ENCODE measurements around the gene FNDC8.
"Not testable (repeated sequence)": the region's sequence is repeated elsewhere in the genome, so short reads cannot be mapped to it uniquely, and the experiment has no call there.

Gene FNDC8

DNA sequence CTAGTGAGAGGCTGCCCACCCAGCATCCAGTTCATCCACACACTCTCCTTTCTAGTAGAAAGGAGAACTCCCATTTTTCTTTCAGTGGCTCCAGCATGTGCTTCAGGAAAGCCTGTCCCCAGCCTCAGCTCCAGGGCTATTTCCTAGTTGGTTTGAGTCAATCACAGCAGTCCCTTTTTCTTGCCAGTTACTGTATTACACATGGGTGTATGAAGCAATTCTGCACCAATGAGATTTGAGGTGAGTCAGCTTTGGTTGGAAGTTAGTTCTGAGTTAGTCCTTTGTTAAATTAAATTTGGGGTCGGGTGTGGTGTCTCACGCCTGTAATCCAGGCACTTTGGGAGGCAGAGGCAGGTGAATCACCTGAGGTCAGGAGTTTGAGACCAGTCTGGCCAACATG, 26.5 kb upstream of the FNDC8 start:
- DNase-seq = no peak
- H3K9me3 ChIP-seq (ENCODE audit: control insufficient read depth, low read length) = no peaks in the 10 kb centered on the region
- H3K27ac ChIP-seq (ENCODE audit: insufficient read depth, low read length, poor library complexity, severe bottlenecking) = no peak overlapping the region
- no peak overlapping the region for H3K4me3 ChIP-seq (ENCODE audit: insufficient read depth, low read depth, low read length, poor library complexity, severe bottlenecking)
- H3K27me3 ChIP-seq (replicated peaks; ENCODE audit: control insufficient read depth, insufficient read depth, low read length, poor library complexity, severe bottlenecking) = no peaks in the 10 kb centered on the region
- H3K4me1 ChIP-seq (ENCODE audit: control insufficient read depth, insufficient read depth, low read length, poor library complexity, severe bottlenecking) = peaks cover 5% of the 10 kb centered on the region
- H3K36me3 ChIP-seq (ENCODE audit: control insufficient read depth, insufficient read depth, low read length) = peaks cover 9% of the 10 kb centered on the region

DNA sequence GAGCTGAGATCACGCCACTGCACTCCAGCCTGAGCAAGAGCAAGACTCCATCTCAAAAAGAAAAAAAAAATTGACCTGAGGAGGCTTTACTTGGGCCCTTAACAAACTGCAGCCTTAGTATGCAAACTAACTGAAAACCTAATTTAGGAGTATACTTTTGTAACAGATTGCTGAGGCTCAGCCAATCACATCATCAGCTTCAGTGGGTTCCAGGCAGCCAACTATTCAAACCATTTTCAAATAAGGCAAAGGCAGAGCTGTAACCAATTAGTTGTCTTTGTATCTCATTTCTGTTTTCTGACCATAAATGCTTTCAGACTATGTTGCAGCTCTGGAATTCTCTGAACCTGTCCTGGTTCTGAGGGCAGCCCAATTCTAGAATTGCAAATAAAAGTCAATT, 25.7 kb upstream of the FNDC8 start:
- no peaks in the 10 kb centered on the region for H3K27me3 ChIP-seq (replicated peaks; ENCODE audit: control insufficient read depth, insufficient read depth, low read length, poor library complexity, severe bottlenecking)
- no peak for DNase-seq
- H3K4me1 ChIP-seq (ENCODE audit: control insufficient read depth, insufficient read depth, low read length, poor library complexity, severe bottlenecking) = no peaks in the 10 kb centered on the region
- H3K9me3 ChIP-seq (ENCODE audit: control insufficient read depth, low read length) = no peaks in the 10 kb centered on the region
- H3K36me3 ChIP-seq (ENCODE audit: control insufficient read depth, insufficient read depth, low read length) = peaks cover 16% of the 10 kb centered on the region
- H3K27ac ChIP-seq (ENCODE audit: insufficient read depth, low read length, poor library complexity, severe bottlenecking) = no peak overlapping the region
- no peak overlapping the region for H3K4me3 ChIP-seq (ENCODE audit: insufficient read depth, low read depth, low read length, poor library complexity, severe bottlenecking)

DNA sequence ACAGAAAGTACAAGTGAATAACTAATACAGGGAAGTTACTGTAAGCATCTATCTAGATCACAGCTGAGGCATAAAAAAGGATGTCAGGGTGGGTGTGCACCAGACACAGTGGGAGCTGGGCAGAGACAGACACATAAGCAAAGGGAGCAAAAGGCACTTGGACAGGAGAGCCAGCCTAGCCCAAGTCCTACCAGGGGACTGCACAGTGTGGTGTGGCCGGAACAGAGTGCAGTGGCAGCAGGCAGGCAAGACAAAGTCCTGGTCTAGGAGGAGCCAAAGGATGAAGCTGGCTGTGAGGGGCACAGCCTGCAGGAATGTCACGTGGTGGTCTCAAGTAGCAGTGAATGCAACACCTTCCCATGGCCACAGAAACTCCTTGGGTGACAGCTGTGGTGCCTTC, 23.6 kb upstream of the FNDC8 start:
- H3K27ac ChIP-seq (ENCODE audit: insufficient read depth, low read length, poor library complexity, severe bottlenecking) = no peak overlapping the region
- H3K36me3 ChIP-seq (ENCODE audit: control insufficient read depth, insufficient read depth, low read length) = peaks cover 25% of the 10 kb centered on the region
- H3K4me1 ChIP-seq (ENCODE audit: control insufficient read depth, insufficient read depth, low read length, poor library complexity, severe bottlenecking) = no peaks in the 10 kb centered on the region
- no peak for DNase-seq
- H3K9me3 ChIP-seq (ENCODE audit: control insufficient read depth, low read length) = no peaks in the 10 kb centered on the region
- no peaks in the 10 kb centered on the region for H3K27me3 ChIP-seq (replicated peaks; ENCODE audit: control insufficient read depth, insufficient read depth, low read length, poor library complexity, severe bottlenecking)
- H3K4me3 ChIP-seq (ENCODE audit: insufficient read depth, low read depth, low read length, poor library complexity, severe bottlenecking) = no peak overlapping the region

DNA sequence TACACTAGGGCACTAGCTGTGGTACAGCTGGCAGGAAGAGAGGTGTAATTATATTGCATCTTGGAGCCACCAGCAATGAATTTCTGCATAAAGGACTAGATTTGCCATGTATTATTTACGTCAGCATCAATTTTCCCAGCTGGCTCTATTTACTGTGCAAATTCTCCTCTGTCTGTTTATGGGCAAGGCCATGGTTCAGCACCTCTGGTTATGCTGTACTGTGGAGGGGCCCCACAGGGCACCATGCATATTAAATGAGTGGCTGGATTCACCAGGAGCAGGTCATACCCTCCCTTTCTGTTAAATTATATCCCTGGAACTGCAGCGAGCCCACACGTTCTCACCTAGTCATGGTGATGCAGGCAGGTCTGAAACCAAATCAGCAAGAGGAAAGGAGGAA, 21.5 kb upstream of the FNDC8 start:
- Histone ChIP-seq H3K4me1 (ENCODE audit: control insufficient read depth, insufficient read depth, low read length, poor library complexity, severe bottlenecking) (no peaks in the 10 kb centered on the region), H3K27ac (ENCODE audit: insufficient read depth, low read length, poor library complexity, severe bottlenecking) (no peak overlapping the region), H3K27me3 (replicated peaks; ENCODE audit: control insufficient read depth, insufficient read depth, low read length, poor library complexity, severe bottlenecking) (no peaks in the 10 kb centered on the region), H3K4me3 (ENCODE audit: insufficient read depth, low read depth, low read length, poor library complexity, severe bottlenecking) (no peak overlapping the region), H3K36me3 (ENCODE audit: control insufficient read depth, insufficient read depth, low read length) (peaks cover 29% of the 10 kb centered on the region), H3K9me3 (ENCODE audit: control insufficient read depth, low read length) (no peaks in the 10 kb centered on the region)
- DNase-seq = no peak

DNA sequence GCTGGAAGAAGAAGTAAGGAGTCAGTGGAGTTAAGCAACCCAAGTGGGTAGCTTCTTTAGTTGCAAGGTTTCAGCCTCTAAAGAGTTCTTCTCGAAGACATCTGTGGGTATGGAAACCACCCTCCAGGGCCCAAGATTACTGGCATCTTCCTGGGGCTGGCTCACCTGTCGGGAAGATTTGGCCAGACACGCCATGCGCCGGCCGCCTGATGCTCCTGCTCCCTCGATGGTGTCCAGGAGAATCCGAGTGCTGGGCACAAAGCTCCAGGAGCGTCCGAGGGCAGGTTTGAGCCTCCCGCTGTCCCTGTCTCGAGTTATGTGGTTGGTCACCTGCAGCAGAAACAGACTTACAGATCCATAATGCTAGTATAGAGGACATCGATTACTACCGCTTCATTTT, 20.4 kb upstream of the FNDC8 start:
- no peak for DNase-seq
- H3K4me3 ChIP-seq (ENCODE audit: insufficient read depth, low read depth, low read length, poor library complexity, severe bottlenecking) = no peak overlapping the region
- H3K9me3 ChIP-seq (ENCODE audit: control insufficient read depth, low read length) = no peaks in the 10 kb centered on the region
- no peaks in the 10 kb centered on the region for H3K27me3 ChIP-seq (replicated peaks; ENCODE audit: control insufficient read depth, insufficient read depth, low read length, poor library complexity, severe bottlenecking)
- peaks cover 34% of the 10 kb centered on the region for H3K36me3 ChIP-seq (ENCODE audit: control insufficient read depth, insufficient read depth, low read length)
- no peaks in the 10 kb centered on the region for H3K4me1 ChIP-seq (ENCODE audit: control insufficient read depth, insufficient read depth, low read length, poor library complexity, severe bottlenecking)
- H3K27ac ChIP-seq (ENCODE audit: insufficient read depth, low read length, poor library complexity, severe bottlenecking) = no peak overlapping the region

DNA sequence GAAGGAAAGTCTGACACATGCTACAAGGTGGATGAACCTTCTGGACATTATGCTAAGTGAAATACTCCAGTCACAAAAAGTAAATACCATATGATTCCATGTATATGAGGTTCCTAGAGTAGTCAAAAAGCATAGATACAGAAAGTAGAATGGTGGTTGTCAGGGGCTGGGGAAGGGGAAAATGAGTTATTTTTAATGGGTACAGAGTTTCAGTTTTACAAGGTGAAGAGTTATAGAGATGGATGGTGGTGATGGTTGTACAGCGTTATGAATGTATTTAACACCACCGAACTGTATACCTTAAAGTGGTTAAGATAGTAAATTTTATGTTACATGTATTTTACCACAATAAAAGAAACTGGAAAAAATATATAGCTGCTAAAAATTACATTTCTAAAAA, 19.7 kb upstream of the FNDC8 start:
- no peak overlapping the region for H3K27ac ChIP-seq (ENCODE audit: insufficient read depth, low read length, poor library complexity, severe bottlenecking)
- no peaks in the 10 kb centered on the region for H3K4me1 ChIP-seq (ENCODE audit: control insufficient read depth, insufficient read depth, low read length, poor library complexity, severe bottlenecking)
- H3K27me3 ChIP-seq (replicated peaks; ENCODE audit: control insufficient read depth, insufficient read depth, low read length, poor library complexity, severe bottlenecking) = no peaks in the 10 kb centered on the region
- no peaks in the 10 kb centered on the region for H3K9me3 ChIP-seq (ENCODE audit: control insufficient read depth, low read length)
- DNase-seq = no peak
- H3K4me3 ChIP-seq (ENCODE audit: insufficient read depth, low read depth, low read length, poor library complexity, severe bottlenecking) = no peak overlapping the region
- H3K36me3 ChIP-seq (ENCODE audit: control insufficient read depth, insufficient read depth, low read length) = peaks cover 41% of the 10 kb centered on the region

DNA sequence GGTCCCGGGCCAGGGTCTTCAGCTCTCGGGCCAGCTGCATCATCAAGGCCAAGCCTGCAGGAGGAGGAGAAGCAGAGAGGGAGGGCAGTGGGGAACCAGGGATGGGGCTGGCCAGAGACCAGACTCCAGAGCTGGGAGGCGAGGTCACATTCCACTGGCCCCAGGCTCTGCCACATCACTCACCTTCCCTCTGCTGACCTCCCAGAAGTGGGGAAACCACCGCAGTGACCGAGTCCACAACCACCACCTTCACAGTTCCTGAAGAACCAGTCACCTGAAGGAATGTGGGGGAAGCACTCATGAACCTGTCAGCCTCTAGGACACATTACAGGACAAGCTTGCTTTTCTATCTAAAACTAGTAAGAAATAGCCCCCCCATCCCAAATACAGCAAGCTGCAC, 18.1 kb upstream of the FNDC8 start:
- Histone ChIP-seq H3K36me3 (ENCODE audit: control insufficient read depth, insufficient read depth, low read length) (peaks cover 40% of the 10 kb centered on the region), H3K27ac (ENCODE audit: insufficient read depth, low read length, poor library complexity, severe bottlenecking) (no peak overlapping the region), H3K27me3 (replicated peaks; ENCODE audit: control insufficient read depth, insufficient read depth, low read length, poor library complexity, severe bottlenecking) (no peaks in the 10 kb centered on the region), H3K9me3 (ENCODE audit: control insufficient read depth, low read length) (no peaks in the 10 kb centered on the region), H3K4me1 (ENCODE audit: control insufficient read depth, insufficient read depth, low read length, poor library complexity, severe bottlenecking) (no peaks in the 10 kb centered on the region), H3K4me3 (ENCODE audit: insufficient read depth, low read depth, low read length, poor library complexity, severe bottlenecking) (no peak overlapping the region)
- no peak for DNase-seq

DNA sequence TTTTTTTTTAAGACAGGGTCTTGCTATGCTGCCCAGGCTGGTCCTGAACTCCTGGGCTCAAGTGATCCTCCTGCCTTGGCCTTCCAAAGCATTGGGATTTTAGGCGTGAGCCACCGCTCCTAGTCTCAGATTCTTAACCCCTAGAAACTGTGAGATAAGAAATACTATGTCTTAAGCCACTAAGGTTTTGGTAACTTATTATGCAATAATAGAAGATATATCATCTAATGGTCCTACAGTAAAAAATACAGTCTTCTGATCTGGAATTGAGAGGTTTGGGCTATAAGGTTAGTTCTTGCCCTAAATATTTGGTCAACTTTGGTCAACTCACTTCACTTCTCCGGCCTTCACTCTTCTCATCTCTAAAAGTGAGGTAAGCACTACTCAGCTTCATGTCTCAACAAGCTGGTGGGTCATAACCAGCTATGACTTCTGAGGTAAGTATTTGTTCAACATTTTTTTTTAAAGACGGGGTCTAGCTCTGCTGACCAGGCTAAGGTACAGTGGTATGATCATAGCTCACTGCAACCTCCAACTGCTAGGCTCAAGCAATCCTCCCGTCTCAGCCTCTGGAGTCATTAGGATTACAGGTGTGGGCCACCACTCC, 16.5 kb upstream of the FNDC8 start:
- no peaks in the 10 kb centered on the region for H3K27me3 ChIP-seq (replicated peaks; ENCODE audit: control insufficient read depth, insufficient read depth, low read length, poor library complexity, severe bottlenecking)
- H3K27ac ChIP-seq (ENCODE audit: insufficient read depth, low read length, poor library complexity, severe bottlenecking) = no peak overlapping the region
- no peak for DNase-seq
- no peaks in the 10 kb centered on the region for H3K9me3 ChIP-seq (ENCODE audit: control insufficient read depth, low read length)
- no peaks in the 10 kb centered on the region for H3K4me1 ChIP-seq (ENCODE audit: control insufficient read depth, insufficient read depth, low read length, poor library complexity, severe bottlenecking)
- H3K4me3 ChIP-seq (ENCODE audit: insufficient read depth, low read depth, low read length, poor library complexity, severe bottlenecking) = no peak overlapping the region
- H3K36me3 ChIP-seq (ENCODE audit: control insufficient read depth, insufficient read depth, low read length) = peaks cover 33% of the 10 kb centered on the region

DNA sequence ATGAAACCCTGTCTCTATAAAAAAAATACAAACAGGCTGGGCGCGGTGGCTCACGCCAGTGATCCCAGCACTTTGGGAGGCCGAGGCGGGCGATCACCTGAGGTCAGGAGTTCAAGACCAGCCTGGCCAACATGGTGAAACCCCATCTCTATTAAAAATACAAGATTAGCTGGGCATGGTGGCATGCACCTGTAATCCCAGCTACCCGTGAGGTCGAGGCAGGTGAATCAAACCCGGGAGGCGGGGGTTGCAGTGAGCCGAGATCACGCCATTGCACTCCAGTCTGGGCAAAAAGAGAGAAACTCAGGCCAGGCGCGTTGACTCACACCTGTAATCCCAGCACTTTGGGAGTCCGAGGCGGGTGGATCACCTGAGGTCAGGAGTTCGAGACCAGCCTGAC, 10.6 kb upstream of the FNDC8 start:
- not testable (repeated sequence) for H3K27ac ChIP-seq (ENCODE audit: insufficient read depth, low read length, poor library complexity, severe bottlenecking); H3K4me1 ChIP-seq (ENCODE audit: control insufficient read depth, insufficient read depth, low read length, poor library complexity, severe bottlenecking); DNase-seq; H3K9me3 ChIP-seq (ENCODE audit: control insufficient read depth, low read length); H3K27me3 ChIP-seq (replicated peaks; ENCODE audit: control insufficient read depth, insufficient read depth, low read length, poor library complexity, severe bottlenecking); H3K4me3 ChIP-seq (ENCODE audit: insufficient read depth, low read depth, low read length, poor library complexity, severe bottlenecking)
- H3K36me3 ChIP-seq (ENCODE audit: control insufficient read depth, insufficient read depth, low read length) = peaks cover 11% of the 10 kb centered on the region

DNA sequence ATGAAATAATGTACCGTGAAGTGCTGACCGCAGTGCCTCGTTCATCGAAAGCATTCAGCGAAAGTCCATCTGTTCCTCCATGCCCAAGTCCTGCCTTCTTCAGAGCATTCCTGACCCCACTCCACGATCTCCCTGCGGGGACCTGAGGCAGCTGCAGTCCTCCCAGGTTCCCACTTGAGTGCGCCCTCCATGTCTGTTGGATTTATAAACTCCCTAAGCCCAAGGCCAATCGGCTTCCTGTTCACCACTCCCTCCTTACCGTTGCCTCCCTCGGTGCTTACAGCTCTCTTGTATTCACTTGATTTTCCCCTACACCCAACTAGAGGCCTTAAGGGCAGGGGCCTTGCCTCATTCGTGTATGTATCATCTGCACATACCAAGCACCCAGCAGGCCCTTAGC, 4.6 kb upstream of the FNDC8 start:
- H3K27ac ChIP-seq (ENCODE audit: insufficient read depth, low read length, poor library complexity, severe bottlenecking) = no peak overlapping the region
- peaks cover 8% of the 10 kb centered on the region for H3K4me1 ChIP-seq (ENCODE audit: control insufficient read depth, insufficient read depth, low read length, poor library complexity, severe bottlenecking)
- no peaks in the 10 kb centered on the region for H3K36me3 ChIP-seq (ENCODE audit: control insufficient read depth, insufficient read depth, low read length)
- no peak for DNase-seq
- no peaks in the 10 kb centered on the region for H3K9me3 ChIP-seq (ENCODE audit: control insufficient read depth, low read length)
- H3K27me3 ChIP-seq (replicated peaks; ENCODE audit: control insufficient read depth, insufficient read depth, low read length, poor library complexity, severe bottlenecking) = no peaks in the 10 kb centered on the region
- H3K4me3 ChIP-seq (ENCODE audit: insufficient read depth, low read depth, low read length, poor library complexity, severe bottlenecking) = no peak overlapping the region

DNA sequence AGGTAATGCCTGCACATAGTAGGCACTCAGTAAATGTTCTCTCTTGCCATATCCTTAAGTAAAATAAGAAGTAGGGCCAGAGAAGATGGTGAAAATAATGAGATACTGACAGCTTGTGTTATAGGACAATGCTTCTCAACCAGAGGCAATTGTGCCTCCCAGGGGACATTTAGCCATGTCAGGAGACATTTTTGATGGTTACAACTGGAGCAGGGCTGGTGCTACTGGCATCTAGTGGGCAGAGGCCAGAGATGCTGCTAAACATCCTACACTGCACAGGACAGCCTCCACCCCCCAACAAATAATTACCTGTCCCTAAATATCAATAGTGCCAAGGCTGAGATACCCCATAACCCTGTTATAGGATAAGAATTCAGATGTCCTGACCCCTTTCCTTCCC, 3.4 kb upstream of the FNDC8 start:
- no peaks in the 10 kb centered on the region for H3K27me3 ChIP-seq (replicated peaks; ENCODE audit: control insufficient read depth, insufficient read depth, low read length, poor library complexity, severe bottlenecking)
- H3K4me1 ChIP-seq (ENCODE audit: control insufficient read depth, insufficient read depth, low read length, poor library complexity, severe bottlenecking) = peaks cover 8% of the 10 kb centered on the region
- peak in 1 of 3 donors; percentile 4 for DNase-seq
- no peaks in the 10 kb centered on the region for H3K9me3 ChIP-seq (ENCODE audit: control insufficient read depth, low read length)
- H3K27ac ChIP-seq (ENCODE audit: insufficient read depth, low read length, poor library complexity, severe bottlenecking) = no peak overlapping the region
- no peak overlapping the region for H3K4me3 ChIP-seq (ENCODE audit: insufficient read depth, low read depth, low read length, poor library complexity, severe bottlenecking)
- no peaks in the 10 kb centered on the region for H3K36me3 ChIP-seq (ENCODE audit: control insufficient read depth, insufficient read depth, low read length)
